WTC11 (cell line): ENCODE measurements around the gene PAX4. TPM values are rescaled to one million over a fixed set of nuclear protein-coding genes. Genes with fewer than 3 reads are reported as not detected.

Source experiments
- ATAC-seq: fragments of 200-7000 bp; cut with Tn5 transposase; 2 replicates; pipeline ENCODE4 v1.10.0; 2021; ENCODE audit warnings: mild to moderate bottlenecking, moderate library complexity
- CTCF ChIA-PET: fragments of 300-600 bp; sonication (Branson Sonifier 250); formaldehyde crosslinking; loops from one replicate; lab custom pipeline; 2021; ENCODE audit warnings: antibody characterized with exemption; lab: Charles Lee
- POLR2A ChIA-PET: fragments of 350-600 bp; sonication (Branson Sonifier 250); formaldehyde crosslinking; loops from one replicate; lab custom pipeline; 2021; ENCODE audit warnings: antibody characterized with exemption; lab: Charles Lee
- DNase-seq: peaks from one replicate; pipeline ENCODE4 v3.0.0; 2021; ENCODE audit warnings: low spot score
- H3K27ac Mint-ChIP-seq: 2 replicates; pipeline ENCODE4 v1.8.0; 2021; ENCODE audit warnings: mixed read lengths
- H3K27me3 Mint-ChIP-seq: 2 replicates; pipeline ENCODE4 v1.8.0; 2021; ENCODE audit warnings: low read depth, mild to moderate bottlenecking, moderate library complexity, mixed read lengths
- H3K36me3 Mint-ChIP-seq: 2 replicates; pipeline ENCODE4 v1.8.0; 2021; ENCODE audit warnings: mixed read lengths
- H3K4me1 Mint-ChIP-seq: 2 replicates; pipeline ENCODE4 v1.8.0; 2022; ENCODE audit warnings: mixed read lengths
- H3K4me3 Mint-ChIP-seq: 2 replicates; pipeline ENCODE4 v1.8.0; 2021; ENCODE audit warnings: mild to moderate bottlenecking, moderate library complexity, mixed read lengths
- H3K9me3 Mint-ChIP-seq: 2 replicates; pipeline ENCODE4 v1.8.0; 2021; ENCODE audit warnings: mixed read lengths
- ELF4 ChIP-seq: sonication (generic); formaldehyde crosslinking; IDR thresholded peaks from 2 replicates; pipeline ENCODE4 v1.8.1; 2022; ENCODE audit warnings: low read depth, mild to moderate bottlenecking, moderate library complexity, missing genetic modification reagents
- ETV6 ChIP-seq: sonication (generic); formaldehyde crosslinking; IDR thresholded peaks from 2 replicates; pipeline ENCODE4 v1.8.1; 2022; ENCODE audit warnings: mild to moderate bottlenecking, missing genetic modification reagents
- FOXJ3 ChIP-seq: sonication (generic); formaldehyde crosslinking; IDR thresholded peaks from 2 replicates; pipeline ENCODE4 v1.9.0; 2021; ENCODE audit warnings: missing genetic modification reagents, mild to moderate bottlenecking, borderline replicate concordance
- FOXP1 ChIP-seq: sonication (generic); formaldehyde crosslinking; IDR thresholded peaks from 2 replicates; pipeline ENCODE4 v1.8.0; 2022; ENCODE audit warnings: missing genetic modification reagents, mild to moderate bottlenecking, moderate library complexity, borderline replicate concordance
- IRF1 ChIP-seq: sonication (generic); formaldehyde crosslinking; IDR thresholded peaks from 2 replicates; pipeline ENCODE4 v1.8.0; 2023; ENCODE audit warnings: missing genetic modification reagents
- JAZF1 ChIP-seq: fragments of 250-450 bp; sonication (Bioruptor Pico); IDR thresholded peaks from 2 replicates; pipeline ENCODE4 v1.9.0; 2021; ENCODE audit warnings: moderate library complexity, mild to moderate bottlenecking, inconsistent platforms
- NFE2L1 ChIP-seq: sonication (generic); formaldehyde crosslinking; IDR thresholded peaks from 2 replicates; pipeline ENCODE4 v1.8.1; 2023; ENCODE audit warnings: missing genetic modification reagents
- NFYB ChIP-seq: sonication (generic); formaldehyde crosslinking; conservative IDR thresholded peaks from 2 replicates; pipeline ENCODE4 v1.8.0; 2022; ENCODE audit warnings: low read depth, missing genetic modification reagents
- NR2C2 ChIP-seq: sonication (generic); formaldehyde crosslinking; IDR thresholded peaks from 2 replicates; pipeline ENCODE4 v1.8.0; 2022; ENCODE audit warnings: mild to moderate bottlenecking, missing genetic modification reagents
- OVOL2 ChIP-seq: fragments of 250-450 bp; sonication (Bioruptor Pico); IDR thresholded peaks from 2 replicates; pipeline ENCODE4 v1.9.0; 2021; ENCODE audit warnings: mild to moderate bottlenecking, borderline replicate concordance
- PRRX2 ChIP-seq: fragments of 250-450 bp; sonication (Bioruptor Pico); IDR thresholded peaks from 2 replicates; pipeline ENCODE4 v1.8.0; 2021; ENCODE audit warnings: mild to moderate bottlenecking
- SMAD3 ChIP-seq: sonication (generic); formaldehyde crosslinking; IDR thresholded peaks from 2 replicates; pipeline ENCODE4 v1.8.0; 2022; ENCODE audit warnings: missing genetic modification reagents, mild to moderate bottlenecking, borderline replicate concordance
- SOX15 ChIP-seq: fragments of 250-450 bp; sonication (Bioruptor Pico); IDR thresholded peaks from 2 replicates; pipeline ENCODE4 v1.9.0; 2021; ENCODE audit warnings: mild to moderate bottlenecking
- SP1 ChIP-seq: sonication (generic); formaldehyde crosslinking; conservative IDR thresholded peaks from 2 replicates; pipeline ENCODE4 v1.8.1; 2022; ENCODE audit warnings: missing genetic modification reagents
- TEAD1 ChIP-seq: sonication (generic); formaldehyde crosslinking; IDR thresholded peaks from 2 replicates; pipeline ENCODE4 v1.8.0; 2022; ENCODE audit warnings: mild to moderate bottlenecking, missing genetic modification reagents
- ZBTB21 ChIP-seq: sonication (generic); formaldehyde crosslinking; IDR thresholded peaks from 2 replicates; pipeline ENCODE4 v1.8.1; 2023; ENCODE audit warnings: mild to moderate bottlenecking, missing genetic modification reagents, borderline replicate concordance
- ZNF423 ChIP-seq: fragments of 250-450 bp; sonication (Bioruptor Pico); IDR thresholded peaks from 2 replicates; pipeline ENCODE4 v2.1.2; 2022; ENCODE audit warnings: mild to moderate bottlenecking, moderate library complexity
- ZNF512 ChIP-seq: sonication (generic); formaldehyde crosslinking; IDR thresholded peaks from 2 replicates; pipeline ENCODE4 v1.8.1; 2022; ENCODE audit warnings: missing genetic modification reagents, borderline replicate concordance
- total RNA-seq: library from RNA; stranded (reverse); gene quantifications from 3 replicates; pipeline ENCODE4 v1.2.3, GENCODE V29; 2021
- TF ChIP-seq, protein P1 (sequence below): sonication (generic); formaldehyde crosslinking; IDR thresholded peaks from 2 replicates; pipeline ENCODE4 v1.8.0; 2022; ENCODE audit warnings: missing genetic modification reagents
- TF ChIP-seq, protein P2 (sequence below): sonication (generic); formaldehyde crosslinking; IDR thresholded peaks from 2 replicates; pipeline ENCODE4 v1.8.1; 2023; ENCODE audit warnings: mild to moderate bottlenecking, missing genetic modification reagents, moderate library complexity
- TF ChIP-seq, protein P3 (sequence below): fragments of 200-600 bp; IDR thresholded peaks from 2 replicates; pipeline ENCODE4 v1.8.0; 2022; ENCODE audit warnings: antibody characterized with exemption

The PAX4 gene
- total RNA-seq, 1 experiment from 2014 or later = not detected

DNA sequence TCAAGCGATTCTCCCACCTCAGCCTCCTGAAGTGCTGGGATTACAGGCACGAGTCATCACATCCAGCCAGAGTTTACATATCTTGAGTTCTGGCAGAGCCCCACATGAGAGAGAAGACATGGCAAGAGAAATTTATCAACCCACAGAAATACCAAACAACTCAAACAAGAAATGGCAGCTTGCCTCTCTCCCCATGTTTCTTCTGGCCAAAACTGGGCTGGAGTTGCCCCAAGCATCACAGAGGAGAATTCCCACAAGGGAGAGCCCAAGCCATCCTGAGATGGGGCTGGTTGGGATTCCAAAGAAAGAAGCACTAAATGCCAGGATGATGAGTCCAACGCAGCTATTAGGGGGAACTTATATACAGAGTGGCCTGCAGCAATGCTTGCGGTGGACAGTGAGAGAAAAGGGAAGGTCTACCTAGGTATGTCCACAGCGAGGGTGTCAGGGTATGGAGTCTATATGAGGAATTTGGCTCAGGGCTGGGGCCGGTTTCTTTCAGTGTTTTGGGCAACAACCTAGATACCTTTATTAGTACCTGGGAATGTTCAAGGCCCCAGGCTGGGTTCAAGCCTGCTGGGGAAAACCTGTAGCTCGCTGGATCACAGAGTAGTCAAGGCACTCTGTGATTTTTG, 14.5 kb upstream of the PAX4 start:
- H3K27me3 Mint-ChIP-seq = peaks cover 41% of the 10 kb centered on the region
- POLR2A ChIA-PET = no interaction called here
- DNase-seq (no peak), ATAC-seq (no peak)
- no peak overlapping the region for H3K4me3 Mint-ChIP-seq
- CTCF ChIA-PET = interaction anchor here (1.0 to 1.5 kb wide), 3 partner anchors 9 to 44 kb away, joined by 3 to 6 read pairs (median 3); partner anchors contain the start of gene ARF5
- no peak overlapping the region for H3K27ac Mint-ChIP-seq
- no peaks in the 10 kb centered on the region for H3K36me3 Mint-ChIP-seq
- no peaks in the 10 kb centered on the region for H3K9me3 Mint-ChIP-seq
- TF ChIP-seq ETV6 (CRISPR knock-in tag) = no peak
- no peak for TF ChIP-seq ZBTB21 (CRISPR knock-in tag)
- TF ChIP-seq FOXJ3 (CRISPR knock-in tag) = no peak
- TF ChIP-seq, protein P1, sequence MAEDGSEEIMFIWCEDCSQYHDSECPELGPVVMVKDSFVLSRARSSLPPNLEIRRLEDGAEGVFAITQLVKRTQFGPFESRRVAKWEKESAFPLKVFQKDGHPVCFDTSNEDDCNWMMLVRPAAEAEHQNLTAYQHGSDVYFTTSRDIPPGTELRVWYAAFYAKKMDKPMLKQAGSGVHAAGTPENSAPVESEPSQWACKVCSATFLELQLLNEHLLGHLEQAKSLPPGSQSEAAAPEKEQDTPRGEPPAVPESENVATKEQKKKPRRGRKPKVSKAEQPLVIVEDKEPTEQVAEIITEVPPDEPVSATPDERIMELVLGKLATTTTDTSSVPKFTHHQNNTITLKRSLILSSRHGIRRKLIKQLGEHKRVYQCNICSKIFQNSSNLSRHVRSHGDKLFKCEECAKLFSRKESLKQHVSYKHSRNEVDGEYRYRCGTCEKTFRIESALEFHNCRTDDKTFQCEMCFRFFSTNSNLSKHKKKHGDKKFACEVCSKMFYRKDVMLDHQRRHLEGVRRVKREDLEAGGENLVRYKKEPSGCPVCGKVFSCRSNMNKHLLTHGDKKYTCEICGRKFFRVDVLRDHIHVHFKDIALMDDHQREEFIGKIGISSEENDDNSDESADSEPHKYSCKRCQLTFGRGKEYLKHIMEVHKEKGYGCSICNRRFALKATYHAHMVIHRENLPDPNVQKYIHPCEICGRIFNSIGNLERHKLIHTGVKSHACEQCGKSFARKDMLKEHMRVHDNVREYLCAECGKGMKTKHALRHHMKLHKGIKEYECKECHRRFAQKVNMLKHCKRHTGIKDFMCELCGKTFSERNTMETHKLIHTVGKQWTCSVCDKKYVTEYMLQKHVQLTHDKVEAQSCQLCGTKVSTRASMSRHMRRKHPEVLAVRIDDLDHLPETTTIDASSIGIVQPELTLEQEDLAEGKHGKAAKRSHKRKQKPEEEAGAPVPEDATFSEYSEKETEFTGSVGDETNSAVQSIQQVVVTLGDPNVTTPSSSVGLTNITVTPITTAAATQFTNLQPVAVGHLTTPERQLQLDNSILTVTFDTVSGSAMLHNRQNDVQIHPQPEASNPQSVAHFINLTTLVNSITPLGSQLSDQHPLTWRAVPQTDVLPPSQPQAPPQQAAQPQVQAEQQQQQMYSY (CRISPR knock-in tag) = no peak
- TF ChIP-seq SOX15 (CRISPR knock-in tag) = no peak
- TF ChIP-seq PRRX2 (CRISPR knock-in tag) = no peak
- TF ChIP-seq SP1 (CRISPR knock-in tag) = no peak
- no peak for TF ChIP-seq ELF4 (CRISPR knock-in tag)
- TF ChIP-seq JAZF1 (CRISPR knock-in tag) = no peak
- TF ChIP-seq OVOL2 (CRISPR knock-in tag) = no peak
- no peak for TF ChIP-seq NR2C2 (CRISPR knock-in tag)
- no peak for TF ChIP-seq TEAD1 (CRISPR knock-in tag)
- no peak for TF ChIP-seq ZNF423 (CRISPR knock-in tag)
- no peak for TF ChIP-seq IRF1 (CRISPR knock-in tag)
- no peak for TF ChIP-seq FOXP1 (CRISPR knock-in tag)
- TF ChIP-seq, protein P2, sequence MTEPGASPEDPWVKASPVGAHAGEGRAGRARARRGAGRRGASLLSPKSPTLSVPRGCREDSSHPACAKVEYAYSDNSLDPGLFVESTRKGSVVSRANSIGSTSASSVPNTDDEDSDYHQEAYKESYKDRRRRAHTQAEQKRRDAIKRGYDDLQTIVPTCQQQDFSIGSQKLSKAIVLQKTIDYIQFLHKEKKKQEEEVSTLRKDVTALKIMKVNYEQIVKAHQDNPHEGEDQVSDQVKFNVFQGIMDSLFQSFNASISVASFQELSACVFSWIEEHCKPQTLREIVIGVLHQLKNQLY (CRISPR knock-in tag) = no peak
- TF ChIP-seq NFE2L1 = no peak
- TF ChIP-seq SMAD3 = no peak
- TF ChIP-seq, protein P3, sequence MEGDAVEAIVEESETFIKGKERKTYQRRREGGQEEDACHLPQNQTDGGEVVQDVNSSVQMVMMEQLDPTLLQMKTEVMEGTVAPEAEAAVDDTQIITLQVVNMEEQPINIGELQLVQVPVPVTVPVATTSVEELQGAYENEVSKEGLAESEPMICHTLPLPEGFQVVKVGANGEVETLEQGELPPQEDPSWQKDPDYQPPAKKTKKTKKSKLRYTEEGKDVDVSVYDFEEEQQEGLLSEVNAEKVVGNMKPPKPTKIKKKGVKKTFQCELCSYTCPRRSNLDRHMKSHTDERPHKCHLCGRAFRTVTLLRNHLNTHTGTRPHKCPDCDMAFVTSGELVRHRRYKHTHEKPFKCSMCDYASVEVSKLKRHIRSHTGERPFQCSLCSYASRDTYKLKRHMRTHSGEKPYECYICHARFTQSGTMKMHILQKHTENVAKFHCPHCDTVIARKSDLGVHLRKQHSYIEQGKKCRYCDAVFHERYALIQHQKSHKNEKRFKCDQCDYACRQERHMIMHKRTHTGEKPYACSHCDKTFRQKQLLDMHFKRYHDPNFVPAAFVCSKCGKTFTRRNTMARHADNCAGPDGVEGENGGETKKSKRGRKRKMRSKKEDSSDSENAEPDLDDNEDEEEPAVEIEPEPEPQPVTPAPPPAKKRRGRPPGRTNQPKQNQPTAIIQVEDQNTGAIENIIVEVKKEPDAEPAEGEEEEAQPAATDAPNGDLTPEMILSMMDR = no peak
- H3K4me1 Mint-ChIP-seq = peaks cover 11% of the 10 kb centered on the region

DNA sequence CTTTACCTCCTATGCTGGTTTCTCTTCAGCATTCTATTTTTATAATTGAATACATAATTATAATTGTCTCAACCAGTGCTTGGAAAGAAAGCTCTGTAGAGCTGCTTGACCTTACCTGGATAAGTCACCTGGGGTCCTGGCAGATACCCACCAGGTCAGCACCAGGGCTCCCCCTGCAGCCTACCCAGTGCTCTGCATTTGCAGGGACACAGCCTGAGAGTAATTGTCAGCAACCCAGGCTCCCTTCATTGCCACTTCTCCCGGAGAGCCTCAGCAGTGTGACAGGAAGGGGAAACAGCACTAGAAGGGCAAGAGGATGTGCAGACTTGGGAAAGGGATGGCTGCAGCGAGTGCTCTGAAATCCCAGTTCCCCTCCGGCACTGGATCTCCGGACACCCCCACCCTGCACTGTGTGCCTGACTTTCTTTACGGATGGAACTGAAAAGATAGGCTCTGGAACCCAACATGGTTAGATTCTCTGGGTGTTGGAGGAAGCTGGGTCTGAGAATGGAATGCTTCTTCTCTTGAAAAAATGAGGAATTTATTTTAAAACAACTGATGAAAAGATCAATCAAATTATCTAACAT, 11.4 kb upstream of the PAX4 start:
- 0 out of 2 replicates have a peak, but pooled peaks have one; percentile 29 for TF ChIP-seq ZNF512
- TF ChIP-seq, protein P3 = peak; percentile 63
- no peak for TF ChIP-seq NFYB
- DNase-seq (peak; percentile 91), ATAC-seq (peak; percentile 99)
- Mint-ChIP-seq H3K36me3 (no peaks in the 10 kb centered on the region), H3K4me3 (peak overlapping the region; percentile 33), H3K27ac (no peak overlapping the region), H3K4me1 (peaks cover 11% of the 10 kb centered on the region), H3K27me3 (peaks cover 29% of the 10 kb centered on the region), H3K9me3 (no peaks in the 10 kb centered on the region)
- CTCF ChIA-PET = interaction anchor here (0.6 to 2.8 kb wide), 46 partner anchors 9 to 580 kb away, joined by 3 to 89 read pairs (median 4); partner anchors contain the start of genes ARF5, GCC1 and PAX4
- POLR2A ChIA-PET = interaction anchor here (0.7 to 1.2 kb wide), 2 partner anchors 40 to 41 kb away, joined by 3 to 5 read pairs; partner anchors contain the start of gene ARF5
